ENCODE results near the gene PREX1. TPM values are rescaled to one million over a fixed set of nuclear protein-coding genes. Genes with fewer than 3 reads are reported as not detected.

The PREX1 gene
- polyA plus RNA-seq, 1 experiment, result 1.3 TPM

GRCh38 chr20:48606172-48606840 lies 221.5 kb downstream of the PREX1 start:
- ChIA-PET POLR2A (no interaction called here), CTCF (interaction anchor here (1.3 kb wide), 1 partner anchor 942 kb away, joined by 3 read pairs; no protein-coding TSS in a partner anchor)
- TF ChIP-seq CTCF (IDR thresholded peaks at IDR 0.05; ENCODE audit: insufficient read depth, low read depth, low read length), result no peak
- no peak overlapping the region for H3K4me3 ChIP-seq (ENCODE audit: low read depth, low read length)
- DNase-seq (ENCODE audit: low read depth), result no peak
- H3K27me3 ChIP-seq (ENCODE audit: control insufficient read depth, insufficient read depth, low read length), result no peaks in the 10 kb centered on the region; the same call in 1 of the 2 replicates
- no peaks in the 10 kb centered on the region for H3K36me3 ChIP-seq (ENCODE audit: control insufficient read depth, insufficient read depth, low read length)

GRCh38 chr20:48605364-48606171 lies 222.2 kb downstream of the PREX1 start:
- CTCF ChIA-PET, result interaction anchor here (1.3 kb wide), 1 partner anchor 941 kb away, joined by 3 read pairs; no protein-coding TSS in a partner anchor
- TF ChIP-seq CTCF (IDR thresholded peaks at IDR 0.05; ENCODE audit: insufficient read depth, low read depth, low read length), result no peak
- POLR2A ChIA-PET, result no interaction called here

GRCh38 chr20:48604936-48605335 lies 222.9 kb downstream of the PREX1 start:
- ChIA-PET CTCF (interaction anchor here (2.3 kb wide), 1 partner anchor 15 kb away, joined by 8 read pairs; no protein-coding TSS in a partner anchor), POLR2A (no interaction called here)
- Histone ChIP-seq H3K36me3 (ENCODE audit: control insufficient read depth, insufficient read depth, low read length) (no peaks in the 10 kb centered on the region), H3K27me3 (ENCODE audit: control insufficient read depth, insufficient read depth, low read length) (no peaks in the 10 kb centered on the region; the same call in none of the 2 replicates), H3K4me3 (ENCODE audit: low read depth, low read length) (no peak overlapping the region)
- no peak for DNase-seq (ENCODE audit: low read depth)
- no peak for TF ChIP-seq CTCF (IDR thresholded peaks at IDR 0.05; ENCODE audit: insufficient read depth, low read depth, low read length)

More at GRCh38 chr20:48605364-48606171, 222.2 kb downstream of the PREX1 start:
- DNase-seq (ENCODE audit: low read depth), result no peak
- Histone ChIP-seq H3K4me3 (ENCODE audit: low read depth, low read length) (no peak overlapping the region), H3K36me3 (ENCODE audit: control insufficient read depth, insufficient read depth, low read length) (no peaks in the 10 kb centered on the region), H3K27me3 (ENCODE audit: control insufficient read depth, insufficient read depth, low read length) (no peaks in the 10 kb centered on the region; the same call in none of the 2 replicates)

- H3K4me3 ChIP-seq (ENCODE audit: low read depth, low read length), result no peak overlapping the region
- H3K27me3 ChIP-seq (ENCODE audit: control insufficient read depth, insufficient read depth, low read length), result no peaks in the 10 kb centered on the region; the same call in none of the 2 replicates
- no peaks in the 10 kb centered on the region for H3K36me3 ChIP-seq (ENCODE audit: control insufficient read depth, insufficient read depth, low read length)
- TF ChIP-seq CTCF (IDR thresholded peaks at IDR 0.05; ENCODE audit: insufficient read depth, low read depth, low read length), result no peak
- ChIA-PET POLR2A (no interaction called here), CTCF (interaction anchor here (2.3 kb wide), 1 partner anchor 16 kb away, joined by 8 read pairs; no protein-coding TSS in a partner anchor)
- DNase-seq (ENCODE audit: low read depth), result no peak
Measured at GRCh38 chr20:48604426-48604825, 223.4 kb downstream of the PREX1 start.

- no peak overlapping the region for H3K4me3 ChIP-seq (ENCODE audit: low read depth, low read length)
- no peak for DNase-seq (ENCODE audit: low read depth)
- POLR2A ChIA-PET, result no interaction called here
- CTCF ChIA-PET, result interaction anchor here (2.3 kb wide), 1 partner anchor 16 kb away, joined by 8 read pairs; no protein-coding TSS in a partner anchor
- TF ChIP-seq CTCF (IDR thresholded peaks at IDR 0.05; ENCODE audit: insufficient read depth, low read depth, low read length), result no peak
- H3K36me3 ChIP-seq (ENCODE audit: control insufficient read depth, insufficient read depth, low read length), result no peaks in the 10 kb centered on the region
- no peaks in the 10 kb centered on the region; the same call in none of the 2 replicates for H3K27me3 ChIP-seq (ENCODE audit: control insufficient read depth, insufficient read depth, low read length)
Measured at GRCh38 chr20:48603819-48604405, 223.9 kb downstream of the PREX1 start.

All from BJ (cell line).